ENCODE results near the gene ULK4. TPM values are rescaled to one million over a fixed set of nuclear protein-coding genes. Genes with fewer than 3 reads are reported as not detected.

Gene ULK4
- total RNA-seq, 1 experiment from 2014 or later, result 6.3 TPM

GRCh38 chr3:41301548-41301947 is 660.4 kb downstream of the ULK4 start:
- ChIA-PET POLR2A (no interaction called here), RAD21 (ENCODE audit: low non-redundant PET in 1 of 2, low total read pairs in 2 of 2, uncharacterized antibody in 2 of 2, unreplicated experiment in 2 of 2) (no interaction called here), CTCF (no interaction called here)
- intact Hi-C loops (cut with micrococcal nuclease), result no loop called here
- Histone ChIP-seq H3K36me3 (ENCODE audit: control insufficient read depth in 1 of 2, insufficient read depth in 2 of 2, low read length in 2 of 2) (no peaks in the 10 kb centered on the region), H4K20me1 (ENCODE audit: insufficient read depth) (no peaks in the 10 kb centered on the region), H3K79me2 (ENCODE audit: insufficient read depth, low read length) (no peaks in the 10 kb centered on the region), H3K4me1 (ENCODE audit: control insufficient read depth in 1 of 2, insufficient read depth in 2 of 2, low read length in 2 of 2) (no peaks in the 10 kb centered on the region), H3K9me2 (ENCODE audit: insufficient read depth) (no peaks in the 10 kb centered on the region), H3K9me3 (ENCODE audit: control insufficient read depth in 1 of 2, insufficient read depth in 1 of 2, low read depth in 1 of 2, low read length in 2 of 2) (no peaks in the 10 kb centered on the region), H3K4me2 (ENCODE audit: low read length) (no peak overlapping the region), H3K27ac (ENCODE audit: low read depth, low read length) (no peak overlapping the region), H3K9ac (ENCODE audit: low read length) (no peak overlapping the region), H2AFZ (ENCODE audit: low read depth, low read length, poor library complexity, severe bottlenecking) (no peak overlapping the region), H3K27me3 (ENCODE audit: insufficient read depth, low read length) (no peaks in the 10 kb centered on the region), H3K4me3 (replicated peaks in 1 of 2; ENCODE audit: low read depth in 1 of 2, low read length in 2 of 2) (no peak overlapping the region)
- DNase-seq (ENCODE audit: low read depth, low spot score), result no peak
- no peak for ATAC-seq
- no TSS peak for BruUV-seq (replicated peaks)
- TF ChIP-seq CEBPB (IDR thresholded peaks at IDR 0.05; ENCODE audit: low read depth), result no peak
- no peak for TF ChIP-seq FOSL1 (IDR thresholded peaks at IDR 0.05; ENCODE audit: low read depth)
- TF ChIP-seq, protein P1, sequence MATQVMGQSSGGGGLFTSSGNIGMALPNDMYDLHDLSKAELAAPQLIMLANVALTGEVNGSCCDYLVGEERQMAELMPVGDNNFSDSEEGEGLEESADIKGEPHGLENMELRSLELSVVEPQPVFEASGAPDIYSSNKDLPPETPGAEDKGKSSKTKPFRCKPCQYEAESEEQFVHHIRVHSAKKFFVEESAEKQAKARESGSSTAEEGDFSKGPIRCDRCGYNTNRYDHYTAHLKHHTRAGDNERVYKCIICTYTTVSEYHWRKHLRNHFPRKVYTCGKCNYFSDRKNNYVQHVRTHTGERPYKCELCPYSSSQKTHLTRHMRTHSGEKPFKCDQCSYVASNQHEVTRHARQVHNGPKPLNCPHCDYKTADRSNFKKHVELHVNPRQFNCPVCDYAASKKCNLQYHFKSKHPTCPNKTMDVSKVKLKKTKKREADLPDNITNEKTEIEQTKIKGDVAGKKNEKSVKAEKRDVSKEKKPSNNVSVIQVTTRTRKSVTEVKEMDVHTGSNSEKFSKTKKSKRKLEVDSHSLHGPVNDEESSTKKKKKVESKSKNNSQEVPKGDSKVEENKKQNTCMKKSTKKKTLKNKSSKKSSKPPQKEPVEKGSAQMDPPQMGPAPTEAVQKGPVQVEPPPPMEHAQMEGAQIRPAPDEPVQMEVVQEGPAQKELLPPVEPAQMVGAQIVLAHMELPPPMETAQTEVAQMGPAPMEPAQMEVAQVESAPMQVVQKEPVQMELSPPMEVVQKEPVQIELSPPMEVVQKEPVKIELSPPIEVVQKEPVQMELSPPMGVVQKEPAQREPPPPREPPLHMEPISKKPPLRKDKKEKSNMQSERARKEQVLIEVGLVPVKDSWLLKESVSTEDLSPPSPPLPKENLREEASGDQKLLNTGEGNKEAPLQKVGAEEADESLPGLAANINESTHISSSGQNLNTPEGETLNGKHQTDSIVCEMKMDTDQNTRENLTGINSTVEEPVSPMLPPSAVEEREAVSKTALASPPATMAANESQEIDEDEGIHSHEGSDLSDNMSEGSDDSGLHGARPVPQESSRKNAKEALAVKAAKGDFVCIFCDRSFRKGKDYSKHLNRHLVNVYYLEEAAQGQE (IDR thresholded peaks at IDR 0.05; ENCODE audit: low read depth), result no peak
- TF ChIP-seq, protein P2, sequence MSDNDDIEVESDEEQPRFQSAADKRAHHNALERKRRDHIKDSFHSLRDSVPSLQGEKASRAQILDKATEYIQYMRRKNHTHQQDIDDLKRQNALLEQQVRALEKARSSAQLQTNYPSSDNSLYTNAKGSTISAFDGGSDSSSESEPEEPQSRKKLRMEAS (IDR thresholded peaks at IDR 0.05), result no peak
- TF ChIP-seq SIN3A (IDR thresholded peaks at IDR 0.05; ENCODE audit: low read depth), result no peak
- TF ChIP-seq EZH2phosphoT487 (IDR thresholded peaks at IDR 0.05; ENCODE audit: borderline replicate concordance), result no peak
- TF ChIP-seq SRF (IDR thresholded peaks at IDR 0.05; ENCODE audit: low read depth), result no peak
- TF ChIP-seq RAD21 (IDR thresholded peaks at IDR 0.05; ENCODE audit: low read depth), result no peak

GRCh38 chr3:41299036-41299435 is 662.9 kb downstream of the ULK4 start:
- no peak for DNase-seq (ENCODE audit: low read depth, low spot score)
- intact Hi-C loops (cut with micrococcal nuclease), result no loop called here
- Histone ChIP-seq H3K4me2 (ENCODE audit: low read length) (no peak overlapping the region), H3K4me1 (ENCODE audit: control insufficient read depth in 1 of 2, insufficient read depth in 2 of 2, low read length in 2 of 2) (no peaks in the 10 kb centered on the region), H3K4me3 (replicated peaks in 1 of 2; ENCODE audit: low read depth in 1 of 2, low read length in 2 of 2) (no peak overlapping the region), H3K79me2 (ENCODE audit: insufficient read depth, low read length) (no peaks in the 10 kb centered on the region), H3K9ac (ENCODE audit: low read length) (no peak overlapping the region), H3K9me3 (ENCODE audit: control insufficient read depth in 1 of 2, insufficient read depth in 1 of 2, low read depth in 1 of 2, low read length in 2 of 2) (no peaks in the 10 kb centered on the region), H2AFZ (ENCODE audit: low read depth, low read length, poor library complexity, severe bottlenecking) (no peak overlapping the region), H4K20me1 (ENCODE audit: insufficient read depth) (no peaks in the 10 kb centered on the region), H3K27me3 (ENCODE audit: insufficient read depth, low read length) (no peaks in the 10 kb centered on the region), H3K36me3 (ENCODE audit: control insufficient read depth in 1 of 2, insufficient read depth in 2 of 2, low read length in 2 of 2) (no peaks in the 10 kb centered on the region), H3K27ac (ENCODE audit: low read depth, low read length) (no peak overlapping the region), H3K9me2 (ENCODE audit: insufficient read depth) (no peaks in the 10 kb centered on the region)
- TF ChIP-seq, protein P1 (IDR thresholded peaks at IDR 0.05; ENCODE audit: low read depth), result no peak
- TF ChIP-seq SIN3A (IDR thresholded peaks at IDR 0.05; ENCODE audit: low read depth) (no peak), ZNF274 (IDR thresholded peaks at IDR 0.05; ENCODE audit: low read depth, low read length) (no peak), EZH2phosphoT487 (IDR thresholded peaks at IDR 0.05; ENCODE audit: borderline replicate concordance) (no peak)
- ChIA-PET CTCF (no interaction called here), RAD21 (ENCODE audit: low non-redundant PET in 1 of 2, low total read pairs in 2 of 2, uncharacterized antibody in 2 of 2, unreplicated experiment in 2 of 2) (no interaction called here), POLR2A (no interaction called here)
- BruUV-seq (replicated peaks), result no TSS peak
- ATAC-seq, result no peak
